Mesenteric fat pad (tissue), 1 donor: Measurements from ENCODE around the gene RABGAP1L. TPM values are rescaled to one million over a fixed set of nuclear protein-coding genes. Genes with fewer than 3 reads are reported as not detected.

ENCODE experiments used
- DNase-seq: peaks from one replicate; pipeline ENCODE4 v3.0.0-alpha.2; 2020; ENCODE audit warnings: low spot score
- total RNA-seq: library from RNA; stranded (reverse); fragmentation: NEBNext Ultra II Directional; extraction: Animal tissue kit (Norgen Biotek cat#: 25700); gene quantifications from one replicate; pipeline ENCODE4 v1.2.1, GENCODE V29; 2021
- donor health status: DM: yes; HTN: yes; CAD: no.

Gene RABGAP1L
- total RNA-seq, 1 donor from 2014 or later: 38.0 TPM

DNA sequence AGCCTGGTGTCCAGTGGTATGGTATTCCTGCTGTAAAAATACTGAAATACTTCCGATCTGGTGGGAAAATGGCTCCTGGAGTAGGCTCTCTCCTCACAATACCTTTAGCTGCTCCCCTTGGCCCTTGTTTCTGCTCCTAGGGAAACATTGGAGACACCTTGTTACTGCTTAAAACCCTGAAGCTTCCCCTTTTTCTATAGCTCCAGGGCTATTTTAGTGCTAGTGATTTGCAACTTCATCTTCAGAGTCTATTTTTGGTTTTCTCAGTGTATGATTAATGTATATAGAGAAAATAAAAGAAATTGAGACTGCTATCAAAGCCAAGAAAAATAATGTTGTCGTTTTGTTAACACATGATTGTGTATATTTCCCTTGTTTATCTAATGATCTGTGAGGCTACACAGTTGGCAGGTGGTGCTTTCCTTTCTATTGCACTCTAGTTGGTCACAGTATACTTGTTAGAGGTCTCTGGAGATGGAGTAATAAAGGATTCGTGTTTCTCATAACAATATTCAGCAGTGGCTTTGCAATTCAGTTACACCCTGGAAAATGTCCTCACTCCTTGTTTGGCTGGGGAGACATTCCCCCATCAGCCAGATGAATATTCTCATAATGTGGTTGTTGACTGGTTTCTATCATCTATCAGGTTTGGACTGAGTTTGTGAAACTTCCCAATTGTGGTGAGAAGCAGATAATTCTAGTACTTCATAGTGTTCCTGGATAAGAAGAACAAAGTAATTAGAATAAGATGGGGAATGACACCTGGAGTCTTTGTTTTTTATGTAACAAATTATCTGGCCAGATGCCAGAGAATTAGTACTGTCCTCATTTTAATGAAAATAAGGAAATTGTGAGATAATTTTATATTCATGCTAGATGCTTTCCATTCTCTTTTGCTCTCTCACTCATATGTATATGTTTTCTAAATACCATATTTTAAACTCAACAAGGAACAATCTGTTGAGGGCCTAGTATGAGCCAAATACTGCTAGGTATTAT is 795.6 kb downstream of the RABGAP1L start:
- DNase-seq: no peak

- no peak for DNase-seq
Measured at GRCh38 chr1:174956086-174956485, 796.8 kb downstream of the RABGAP1L start.

DNA sequence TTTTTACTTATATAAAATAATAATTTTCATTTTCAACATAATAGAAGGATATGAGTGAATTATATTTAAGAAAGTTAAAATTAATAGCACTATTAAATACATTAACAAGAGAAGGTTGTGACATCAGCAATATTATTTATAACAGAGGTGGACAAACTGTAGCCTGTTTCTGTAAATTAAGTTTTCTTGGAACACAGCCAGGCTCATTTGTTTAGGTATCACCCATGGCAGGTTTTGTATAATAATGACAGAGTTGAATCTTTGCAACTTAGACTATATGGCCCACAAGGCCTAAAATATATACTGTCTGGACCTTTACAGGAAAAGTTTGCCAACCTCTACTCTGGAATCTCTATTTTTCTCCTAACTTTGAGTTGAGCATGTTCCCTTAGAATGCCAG is 797.7 kb downstream of the RABGAP1L start:
- DNase-seq: no peak

- DNase-seq: no peak
Measured at GRCh38 chr1:174957829-174958228, 798.5 kb downstream of the RABGAP1L start.

DNA sequence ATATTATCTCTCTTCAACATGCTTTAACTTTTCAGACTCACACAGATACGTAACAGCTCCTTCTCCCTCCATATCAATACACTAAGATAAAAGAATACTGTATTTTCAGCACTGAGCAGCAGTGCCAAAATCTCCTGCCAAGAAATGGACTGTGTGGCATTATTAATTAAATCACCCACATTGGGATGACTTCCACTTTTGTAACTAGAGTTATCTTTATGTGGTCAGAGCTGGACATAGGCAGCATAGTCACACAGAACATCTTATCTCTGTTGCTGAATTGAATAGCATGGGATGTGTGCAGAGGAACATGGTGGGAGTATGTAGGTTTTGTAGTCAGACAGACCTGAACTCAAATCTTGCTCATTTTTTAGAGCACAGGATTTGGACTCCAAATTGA is 799.1 kb downstream of the RABGAP1L start:
- no peak for DNase-seq

- no peak for DNase-seq
Measured at GRCh38 chr1:174960362-174960761, 801.0 kb downstream of the RABGAP1L start.

GRCh38 chr1:174963529-174964125 is 804.3 kb downstream of the RABGAP1L start:
- DNase-seq: no peak

DNA sequence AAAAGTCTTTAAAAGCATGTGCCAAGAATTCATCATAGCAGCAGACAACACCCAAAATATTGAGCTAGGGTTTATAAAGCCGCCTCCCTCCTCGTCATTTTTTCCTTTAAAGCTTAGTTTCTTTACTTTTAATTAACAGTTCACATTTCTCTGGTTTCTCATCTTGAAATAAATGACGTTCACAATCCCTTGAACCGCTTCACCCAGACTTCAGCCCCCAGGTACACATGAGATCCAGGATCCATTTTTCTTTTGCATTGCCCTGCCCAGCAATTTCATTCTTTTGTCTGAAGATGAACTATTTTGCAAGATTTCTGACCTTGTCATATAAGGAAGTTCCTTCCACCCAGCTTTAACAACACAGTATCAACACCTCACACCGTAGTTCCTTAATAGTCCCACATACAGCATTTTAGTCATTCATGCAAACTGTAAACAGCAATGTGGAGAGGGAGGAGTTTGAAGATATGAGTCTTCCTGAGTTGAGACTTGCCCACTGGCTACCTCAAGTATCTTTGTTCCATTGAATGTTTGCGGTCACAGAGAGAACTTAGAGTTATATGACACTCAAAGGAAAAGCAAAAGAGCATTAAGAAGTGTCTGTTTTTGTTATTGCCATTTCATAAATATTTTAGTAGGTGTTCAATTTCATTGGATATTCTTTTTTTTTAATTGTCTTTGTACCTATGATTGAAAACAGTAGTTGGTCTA is 805.1 kb downstream of the RABGAP1L start:
- no peak for DNase-seq

DNA sequence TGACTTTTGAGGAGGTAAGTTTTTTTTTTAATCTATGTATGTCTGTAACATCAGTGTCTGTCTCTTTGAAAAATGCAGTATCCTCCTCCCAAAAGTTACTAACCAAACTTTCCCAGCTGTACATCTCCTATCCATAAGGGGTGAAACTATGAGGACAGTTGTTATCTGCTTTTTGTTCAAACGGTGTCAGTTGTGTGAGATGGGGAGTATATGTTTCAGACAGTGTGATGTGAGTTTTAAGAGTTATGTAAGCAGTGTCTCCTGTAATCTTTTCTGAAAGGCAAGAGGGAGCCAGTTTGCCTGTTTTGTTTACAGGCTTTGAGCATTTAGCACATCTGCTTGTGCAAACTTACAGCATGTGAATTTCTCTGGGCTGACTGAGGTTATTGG is 805.6 kb downstream of the RABGAP1L start:
- no peak for DNase-seq

DNA sequence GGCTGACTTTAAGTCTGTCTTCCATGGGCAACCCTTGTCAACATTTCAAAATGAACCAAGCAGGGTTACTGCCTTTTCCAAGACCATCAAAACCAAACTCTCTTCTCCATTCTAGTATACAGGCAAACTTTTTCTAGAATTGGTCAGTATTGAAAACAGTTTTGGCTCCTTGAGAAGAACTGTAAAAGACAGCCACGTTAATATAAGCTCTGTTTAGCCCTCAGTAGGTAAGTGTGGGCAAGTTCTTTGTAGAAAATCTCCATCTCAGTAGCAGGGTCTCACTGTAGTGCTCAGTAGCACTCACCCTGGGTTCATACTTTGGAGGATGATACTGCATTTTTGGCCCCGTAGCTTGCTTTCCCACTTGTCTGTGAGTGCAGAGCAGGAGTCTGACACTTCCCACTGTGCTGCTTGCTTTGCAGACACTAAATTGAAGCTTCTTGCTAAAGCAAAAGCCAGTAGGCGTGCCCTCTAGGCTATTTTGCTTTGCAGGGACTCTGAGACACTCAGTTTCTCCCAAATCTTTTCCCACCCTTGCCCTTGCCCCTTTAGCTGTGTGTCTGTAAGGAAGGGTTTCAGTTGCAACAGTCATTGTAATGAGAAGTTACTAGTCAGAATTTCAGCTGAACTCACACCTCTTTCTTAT is 806.2 kb downstream of the RABGAP1L start:
- DNase-seq: no peak

DNA sequence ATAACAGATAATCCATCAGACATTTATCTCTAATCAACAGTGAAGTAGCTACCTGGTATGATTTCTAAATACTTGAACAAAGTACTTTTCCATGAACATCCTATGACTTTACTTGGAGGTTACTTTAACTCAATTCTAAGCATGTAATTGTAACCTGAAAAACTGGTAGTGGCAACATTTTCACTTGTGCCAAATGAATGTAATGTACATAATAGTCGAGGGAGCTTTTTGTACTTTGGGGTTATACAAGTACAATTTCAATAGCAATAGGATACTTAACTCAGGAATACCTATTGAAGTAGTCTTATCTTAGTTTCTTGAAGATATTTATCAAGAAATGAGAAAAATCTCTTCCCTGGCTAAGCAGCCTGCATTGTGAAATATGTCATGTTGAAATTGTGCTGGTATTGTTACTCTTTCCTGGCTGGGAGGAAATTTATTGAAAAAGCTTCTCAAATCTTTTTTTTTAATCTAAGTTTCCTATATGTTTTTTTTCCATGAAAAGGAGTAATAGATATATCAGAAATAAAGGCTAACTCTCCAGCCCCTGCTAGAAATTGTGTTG is 806.8 kb downstream of the RABGAP1L start:
- no peak for DNase-seq

GRCh38 chr1:174967845-174968705 is 808.8 kb downstream of the RABGAP1L start:
- no peak for DNase-seq

GRCh38 chr1:174968750-174969244 is 809.5 kb downstream of the RABGAP1L start:
- no peak for DNase-seq

GRCh38 chr1:174969977-174970376 is 810.7 kb downstream of the RABGAP1L start:
- DNase-seq: no peak

- no peak for DNase-seq
Measured at GRCh38 chr1:174971466-174971865, 812.1 kb downstream of the RABGAP1L start.

GRCh38 chr1:174971902-174972301 is 812.6 kb downstream of the RABGAP1L start:
- DNase-seq: no peak

GRCh38 chr1:174974711-174975119 is 815.4 kb downstream of the RABGAP1L start:
- DNase-seq: no peak

GRCh38 chr1:174975764-174976163 is 816.4 kb downstream of the RABGAP1L start:
- no peak for DNase-seq

- no peak for DNase-seq
Measured at GRCh38 chr1:174976436-174977108, 817.3 kb downstream of the RABGAP1L start.
